ENCODE measurements around the gene CTU2.

GRCh38 chr16:88733630-88734360 is 27.5 kb downstream of the CTU2 start:
- no peak for TF ChIP-seq ZNF644 (tag; IDR thresholded peaks at IDR 0.05; ENCODE audit: low read depth)
- no peak for TF ChIP-seq JUN (IDR thresholded peaks at IDR 0.05; ENCODE audit: borderline replicate concordance, low read depth, low read length)
- no peak for TF ChIP-seq JUN (CRISPR knock-in tag; IDR thresholded peaks at IDR 0.05; ENCODE audit: borderline replicate concordance)
- TF ChIP-seq NFRKB (IDR thresholded peaks at IDR 0.05; ENCODE audit: low read depth), result no peak
- no peak for TF ChIP-seq POLR2A (conservative IDR thresholded peaks at IDR 0.05)
- no peak for TF ChIP-seq MYNN (IDR thresholded peaks at IDR 0.05)
- no peak for TF ChIP-seq MYNN (CRISPR knock-in tag; IDR thresholded peaks at IDR 0.05)
- no peak for TF ChIP-seq ZNF324 (CRISPR knock-in tag; IDR thresholded peaks at IDR 0.05)
- TF ChIP-seq EHMT2 (IDR thresholded peaks at IDR 0.05), result no peak
- no peak for TF ChIP-seq FOXK2 (conservative IDR thresholded peaks at IDR 0.05 in 1 of 2, IDR thresholded peaks at IDR 0.05 in 1 of 2; ENCODE audit: low read depth in 2 of 2)
- TF ChIP-seq ZBTB7A (IDR thresholded peaks at IDR 0.05; ENCODE audit: borderline replicate concordance, control insufficient read depth, low read depth, low read length), result no peak
- TF ChIP-seq RCOR1 (IDR thresholded peaks at IDR 0.05; ENCODE audit: borderline replicate concordance in 1 of 2, low read depth in 2 of 2, low read length in 2 of 2), result no peak
